ENCODE results near the gene GRAMD4. TPM values are rescaled to one million over a fixed set of nuclear protein-coding genes. Genes with fewer than 3 reads are reported as not detected.

The GRAMD4 gene
- total RNA-seq, 1 experiment from 2014 or later: 25.3 TPM

DNA sequence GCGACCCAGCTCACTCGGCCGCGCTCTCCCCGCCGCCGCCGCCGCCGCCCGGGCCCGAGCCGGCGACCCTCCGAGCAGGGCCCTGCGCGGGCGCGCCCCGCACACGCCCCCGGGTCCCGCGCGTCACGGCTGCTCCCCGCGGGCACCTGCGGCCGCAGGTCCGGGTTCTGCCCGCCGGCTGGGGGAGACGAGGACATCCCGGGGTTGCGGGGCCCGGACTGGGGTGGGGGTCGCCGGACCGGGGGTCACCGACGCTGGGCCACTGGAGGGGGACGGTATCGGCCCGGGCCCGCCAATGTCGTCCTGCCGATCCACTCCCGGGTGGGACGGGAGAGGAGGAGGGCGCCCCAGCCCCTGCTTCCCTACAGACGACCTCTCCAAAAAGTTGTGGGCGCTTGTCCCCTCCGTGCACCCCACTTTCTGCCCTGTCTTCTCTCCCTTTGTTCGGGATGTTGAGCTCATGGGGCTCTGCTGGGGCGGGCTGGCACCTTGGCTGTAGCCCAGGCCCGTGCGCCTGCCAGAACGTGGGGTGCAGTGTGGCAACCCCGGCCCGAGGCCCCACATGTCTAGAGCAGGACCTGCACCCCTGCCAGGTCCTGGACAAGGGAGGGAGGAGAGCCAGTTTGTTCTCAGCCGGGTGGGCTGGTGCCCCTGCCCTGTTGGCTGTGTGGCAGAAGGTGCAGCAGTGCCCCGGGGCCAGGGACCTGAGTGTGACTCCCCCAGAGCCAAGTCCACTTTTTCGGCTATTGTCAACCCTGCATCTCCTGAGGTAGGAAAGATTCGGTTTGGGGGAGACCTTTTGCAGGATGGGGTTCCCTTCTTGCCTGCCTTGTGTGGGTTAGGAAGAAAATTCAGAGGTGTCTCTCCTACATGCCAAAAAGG is 42.6 kb upstream of the GRAMD4 start:
- CTCF ChIA-PET: no interaction called here
- no peaks in the 10 kb centered on the region for H3K36me3 ChIP-seq (ENCODE audit: low read depth, low read length)
- no peaks in the 10 kb centered on the region for H3K9me2 ChIP-seq (replicated peaks; ENCODE audit: low read length)
- peak overlapping the region; percentile 95 for H3K4me2 ChIP-seq (ENCODE audit: low read length)
- peak overlapping the region; percentile 62 for H3K9ac ChIP-seq (ENCODE audit: low read length)
- no peaks in the 10 kb centered on the region for H4K20me1 ChIP-seq (ENCODE audit: low read length)
- ATAC-seq: no peak
- no peaks in the 10 kb centered on the region for H3K27me3 ChIP-seq (ENCODE audit: low read length)
- DNase-seq: no peak
- TF ChIP-seq EZH2 (IDR thresholded peaks at IDR 0.05; ENCODE audit: low read length, unreplicated experiment): no peak
- TF ChIP-seq, protein P1, sequence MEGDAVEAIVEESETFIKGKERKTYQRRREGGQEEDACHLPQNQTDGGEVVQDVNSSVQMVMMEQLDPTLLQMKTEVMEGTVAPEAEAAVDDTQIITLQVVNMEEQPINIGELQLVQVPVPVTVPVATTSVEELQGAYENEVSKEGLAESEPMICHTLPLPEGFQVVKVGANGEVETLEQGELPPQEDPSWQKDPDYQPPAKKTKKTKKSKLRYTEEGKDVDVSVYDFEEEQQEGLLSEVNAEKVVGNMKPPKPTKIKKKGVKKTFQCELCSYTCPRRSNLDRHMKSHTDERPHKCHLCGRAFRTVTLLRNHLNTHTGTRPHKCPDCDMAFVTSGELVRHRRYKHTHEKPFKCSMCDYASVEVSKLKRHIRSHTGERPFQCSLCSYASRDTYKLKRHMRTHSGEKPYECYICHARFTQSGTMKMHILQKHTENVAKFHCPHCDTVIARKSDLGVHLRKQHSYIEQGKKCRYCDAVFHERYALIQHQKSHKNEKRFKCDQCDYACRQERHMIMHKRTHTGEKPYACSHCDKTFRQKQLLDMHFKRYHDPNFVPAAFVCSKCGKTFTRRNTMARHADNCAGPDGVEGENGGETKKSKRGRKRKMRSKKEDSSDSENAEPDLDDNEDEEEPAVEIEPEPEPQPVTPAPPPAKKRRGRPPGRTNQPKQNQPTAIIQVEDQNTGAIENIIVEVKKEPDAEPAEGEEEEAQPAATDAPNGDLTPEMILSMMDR (conservative IDR thresholded peaks at IDR 0.05; ENCODE audit: low read depth, low read length): no peak
- TF ChIP-seq EZH2phosphoT487 (IDR thresholded peaks at IDR 0.05; ENCODE audit: borderline replicate concordance, low read length): no peak
- peaks cover 3% of the 10 kb centered on the region for H3F3A ChIP-seq (ENCODE audit: low read length, unreplicated experiment)
- intact Hi-C loops (cut with micrococcal nuclease): no loop called here
- no TSS peak for BruUV-seq (replicated peaks)
- H3K4me1 ChIP-seq (ENCODE audit: insufficient read depth, low read length): peaks cover 29% of the 10 kb centered on the region
- H2AFZ ChIP-seq (ENCODE audit: low read length): peak overlapping the region; percentile 38; the same call in 1 of the 2 replicates
- peak overlapping the region; percentile 81 for H3K4me3 ChIP-seq (ENCODE audit: low read length)
- no peaks in the 10 kb centered on the region for H3K9me3 ChIP-seq (ENCODE audit: low read length)
- peaks cover 26% of the 10 kb centered on the region for H3K79me2 ChIP-seq (ENCODE audit: low read length)
- POLR2A ChIA-PET (ENCODE audit: unreplicated experiment): no interaction called here
- H3K27ac ChIP-seq (ENCODE audit: low read length): no peak overlapping the region

DNA sequence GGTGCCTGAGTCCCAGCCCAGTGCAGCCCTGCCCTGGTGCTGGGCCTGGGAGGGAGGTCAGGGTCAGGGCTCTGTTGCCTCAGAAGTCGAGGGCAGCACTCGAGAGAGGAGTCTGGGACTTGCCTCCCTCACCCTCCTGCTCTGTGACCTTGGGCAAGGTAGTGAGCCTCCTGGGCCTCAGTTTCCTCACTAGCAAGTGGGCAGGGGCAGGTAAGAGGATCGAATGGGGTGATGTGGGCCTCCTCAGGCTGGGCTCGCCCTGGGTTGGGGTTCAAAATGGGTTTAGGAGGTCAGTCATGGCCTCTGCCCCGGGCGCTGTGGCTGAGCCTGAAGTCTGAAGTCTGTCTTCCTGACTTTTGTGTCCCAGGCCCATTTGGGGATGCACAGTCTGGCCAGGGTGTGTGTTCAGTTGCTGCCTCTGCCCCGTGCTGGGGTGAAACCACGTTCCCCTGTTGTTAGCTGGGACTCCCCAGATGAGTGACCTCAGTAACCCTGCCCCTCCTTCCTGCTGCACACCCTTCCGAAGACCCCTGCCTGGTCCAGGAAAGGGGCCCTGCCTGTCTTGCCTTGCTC is 41.8 kb upstream of the GRAMD4 start:
- TSS peak; percentile 31 for BruUV-seq (replicated peaks)
- H3K36me3 ChIP-seq (ENCODE audit: low read depth, low read length): no peaks in the 10 kb centered on the region
- H3K27me3 ChIP-seq (ENCODE audit: low read length): no peaks in the 10 kb centered on the region
- H4K20me1 ChIP-seq (ENCODE audit: low read length): no peaks in the 10 kb centered on the region
- no peak overlapping the region for H3K27ac ChIP-seq (ENCODE audit: low read length)
- peak overlapping the region; percentile 95 for H3K4me2 ChIP-seq (ENCODE audit: low read length)
- intact Hi-C loops (cut with micrococcal nuclease): no loop called here
- DNase-seq (no peak), ATAC-seq (no peak)
- ChIA-PET CTCF (no interaction called here), POLR2A (ENCODE audit: unreplicated experiment) (no interaction called here)
- peaks cover 26% of the 10 kb centered on the region for H3K79me2 ChIP-seq (ENCODE audit: low read length)
- peaks cover 29% of the 10 kb centered on the region for H3K4me1 ChIP-seq (ENCODE audit: insufficient read depth, low read length)
- no peaks in the 10 kb centered on the region for H3K9me2 ChIP-seq (replicated peaks; ENCODE audit: low read length)
- no peak for TF ChIP-seq EZH2phosphoT487 (IDR thresholded peaks at IDR 0.05; ENCODE audit: borderline replicate concordance, low read length)
- TF ChIP-seq EZH2 (IDR thresholded peaks at IDR 0.05; ENCODE audit: low read length, unreplicated experiment): no peak
- TF ChIP-seq, protein P1 (conservative IDR thresholded peaks at IDR 0.05; ENCODE audit: low read depth, low read length): no peak
- peaks cover 3% of the 10 kb centered on the region for H3F3A ChIP-seq (ENCODE audit: low read length, unreplicated experiment)
- H2AFZ ChIP-seq (ENCODE audit: low read length): no peak overlapping the region
- H3K9ac ChIP-seq (ENCODE audit: low read length): peak overlapping the region; percentile 62; the same call in 1 of the 2 replicates
- no peaks in the 10 kb centered on the region for H3K9me3 ChIP-seq (ENCODE audit: low read length)
- H3K4me3 ChIP-seq (ENCODE audit: low read length): peak overlapping the region; percentile 81
